Spleen (tissue), 13 donors: ENCODE results near the gene OXT. TPM values are rescaled to one million over a fixed set of nuclear protein-coding genes. Genes with fewer than 3 reads are reported as not detected.
"Not testable (repeated sequence)": the region's sequence is repeated elsewhere in the genome, so short reads cannot be mapped to it uniquely, and the experiment has no call there.

ENCODE experiments used
- DNase-seq: peaks from one replicate; pipeline ENCODE4 v3.0.0-alpha.2; 2020
- H3K27ac ChIP-seq, 8 donors: fragments of 200-600 bp; sonication (generic) in 7 of 8; 1 replicate in 4 of 8; 2 replicates in 4 of 8; pipeline versions ENCODE4 v1.5.0 to v1.8.0; 2016 to 2021; ENCODE audit warnings: inconsistent platforms in 4 of 8, mild to moderate bottlenecking in 4 of 8, moderate library complexity in 1 of 8
- H3K27me3 ChIP-seq, 7 donors: fragments of 200-600 bp; sonication (generic) in 6 of 7; replicated peaks in 1 of 7; 1 replicate in 4 of 7; 2 replicates in 3 of 7; pipeline versions ENCODE4 v1.5.0 to v1.8.0; 2016 to 2021; ENCODE audit warnings: inconsistent platforms in 3 of 7, mild to moderate bottlenecking in 1 of 7
- H3K36me3 ChIP-seq, 6 donors: fragments of 200-600 bp; sonication (generic) in 5 of 6; 1 replicate in 4 of 6; 2 replicates in 2 of 6; pipeline versions ENCODE4 v1.5.0 to v1.8.0; 2016 to 2021; ENCODE audit warnings: inconsistent platforms in 2 of 6
- H3K4me1 ChIP-seq, 6 donors: fragments of 200-600 bp; sonication (generic) in 5 of 6; 1 replicate in 3 of 6; 2 replicates in 3 of 6; pipeline versions ENCODE4 v1.5.0 to v1.8.0; 2016 to 2021; ENCODE audit warnings: inconsistent platforms in 3 of 6
- H3K4me3 ChIP-seq, 8 donors: fragments of 200-600 bp; sonication (generic) in 7 of 8; 1 replicate in 4 of 8; 2 replicates in 4 of 8; pipeline versions ENCODE4 v1.5.0 to v1.8.0; 2016 to 2021; ENCODE audit warnings: inconsistent platforms in 4 of 8, mild to moderate bottlenecking in 4 of 8, moderate library complexity in 2 of 8
- H3K9me3 ChIP-seq, 8 donors: fragments of 200-600 bp; sonication (generic) in 7 of 8; 1 replicate in 4 of 8; 2 replicates in 4 of 8; pipeline versions ENCODE4 v1.5.0 to v1.8.0; 2016 to 2021; ENCODE audit warnings: inconsistent platforms in 4 of 8
- CTCF ChIP-seq, 11 experiments: fragments of 200-600 bp in 7 of 11; fragments of 450-650 bp in 4 of 11; sonication (generic) in 4 of 11; IDR thresholded peaks in 8 of 11; conservative IDR thresholded peaks in 3 of 11; 1 replicate in 7 of 11; 2 replicates in 4 of 11; pipeline versions ENCODE4 v1.4.0 to v1.8.0; 2016 to 2021; ENCODE audit warnings: antibody characterized with exemption in 11 of 11, inconsistent platforms in 4 of 11, mild to moderate bottlenecking in 1 of 11
- POLR2A ChIP-seq, 3 donors: fragments of 450-650 bp; IDR thresholded peaks; one replicate each; pipeline ENCODE4 v1.5.1; 2017; ENCODE audit warnings: antibody characterized with exemption in 3 of 3, mild to moderate bottlenecking in 1 of 3
- POLR2AphosphoS5 ChIP-seq, 3 donors: sonication (generic); formaldehyde crosslinking; IDR thresholded peaks; one replicate each; pipeline ENCODE4 v1.5.1; 2017; ENCODE audit warnings: antibody characterized with exemption in 3 of 3
- WGBS, 5 donors: extraction: QIAGEN DNeasy Blood & Tissue Kit in 3 of 5; methylation state at CpG; one replicate each; pipeline versions ENCODE4 v1.1.5 to v1.1.7; 2013 to 2018; 5-methylcytosine and 5-hydroxymethylcytosine counted together
- intact Hi-C: fragments of 100-400 bp; cut with DNase I; formaldehyde crosslinking; loops from one replicate; pipeline ENCODE4 v1.15.0; 2023; ENCODE audit warnings: low total_unique reads
- long read RNA-seq, 2 donors: transcript quantifications; one replicate each; lab custom pipeline, GENCODE V29; 2026
- polyA plus RNA-seq, 3 donors: library from polyadenylated mRNA; stranded (reverse); fragments of 200-250 nt; gene quantifications; one replicate each; pipeline ENCODE4 v1.2.1, GENCODE V29; 2013
- total RNA-seq, 7 donors: library from RNA; depleted of rRNA in 3 of 7; stranded (reverse); fragments of >200 nt in 3 of 7; fragmentation: NEBNext Ultra II Directional in 4 of 7; extraction: Animal tissue kit (Norgen Biotek cat#: 25700) in 4 of 7; gene quantifications; one replicate each; pipeline versions ENCODE4 v1.1.0 to v1.2.1, GENCODE V29; 2016 to 2021
- donor health status: healthy with polysubstance abuse.
- donor health status: DM: no; HTN: no; CAD: no; lungs with moderate emphysema.
- donor health status: DM: no; HTN: no; CAD: no.
- donor health status: Bipolar disorder and iron deficiency.
- donor health status: healthy.
- donor health status: DM: no; HTN: no; CAD: no.
- donor health status: DM: yes; HTN: yes; CAD: no.

Gene OXT
- not detected for total RNA-seq
- polyA plus RNA-seq = under 1 TPM in 2 of 3 donors, not detected in 1; 0.68 to 1.00 TPM
- long read RNA-seq, donor 1 = 0 reads
- long read RNA-seq, donor 2 = 0 reads

DNA sequence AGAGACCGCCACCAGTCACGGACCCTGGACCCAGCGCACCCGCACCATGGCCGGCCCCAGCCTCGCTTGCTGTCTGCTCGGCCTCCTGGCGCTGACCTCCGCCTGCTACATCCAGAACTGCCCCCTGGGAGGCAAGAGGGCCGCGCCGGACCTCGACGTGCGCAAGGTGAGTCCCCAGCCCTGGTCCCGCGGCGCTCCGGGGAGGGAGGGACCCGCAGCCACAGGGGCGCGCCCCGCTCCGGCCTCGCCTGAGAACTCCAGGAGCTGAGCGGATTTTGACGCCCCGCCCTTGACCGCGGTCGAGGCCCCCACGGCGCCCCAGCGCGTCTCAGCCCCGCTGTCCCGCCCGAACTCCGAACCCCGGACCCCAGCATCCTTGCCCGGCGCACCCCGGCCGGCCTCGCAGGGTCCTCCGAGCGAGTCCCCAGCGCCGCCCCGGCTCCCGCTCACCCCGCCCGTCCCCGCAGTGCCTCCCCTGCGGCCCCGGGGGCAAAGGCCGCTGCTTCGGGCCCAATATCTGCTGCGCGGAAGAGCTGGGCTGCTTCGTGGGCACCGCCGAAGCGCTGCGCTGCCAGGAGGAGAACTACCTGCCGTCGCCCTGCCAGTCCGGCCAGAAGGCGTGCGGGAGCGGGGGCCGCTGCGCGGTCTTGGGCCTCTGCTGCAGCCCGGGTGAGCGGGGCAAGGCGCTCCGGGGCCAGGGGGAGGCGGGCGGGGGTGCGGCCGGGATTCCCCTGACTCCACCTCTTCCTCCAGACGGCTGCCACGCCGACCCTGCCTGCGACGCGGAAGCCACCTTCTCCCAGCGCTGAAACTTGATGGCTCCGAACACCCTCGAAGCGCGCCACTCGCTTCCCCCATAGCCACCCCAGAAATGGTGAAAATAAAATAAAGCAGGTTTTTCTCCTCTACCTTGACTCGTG lies at the start of gene OXT:
Gene OXT, plus strand, starts transcription at position 11 of the 920 bp plus-strand sequence. Its CDS starts 36 bp downstream, at position 47.
- WGBS, 5 donors = 7 to 21% (median 8%) methylated on average over 30 to 95 of the region's 95 CpGs
- H3K27ac ChIP-seq = peak within 1 kb of the TSS in 3 of 8 donors; percentile 53 to 71 (median 54)
- TF ChIP-seq POLR2A (IDR thresholded peaks at IDR 0.05) (no peak), POLR2AphosphoS5 (IDR thresholded peaks at IDR 0.05) (peak in 2 of 3 donors; percentile 47 to 54)
- no peaks in the 10 kb centered on the region for H3K36me3 ChIP-seq
- H3K4me1 ChIP-seq = peaks cover 0 to 24% (median 16%) of the 10 kb centered on the region in 6 donors
- H3K9me3 ChIP-seq = no peaks in the 10 kb centered on the region
- peak; percentile 91 for DNase-seq
- peaks cover 0 to 44% (median 19%) of the 10 kb centered on the region in 7 donors for H3K27me3 ChIP-seq
- H3K4me3 ChIP-seq = peak within 1 kb of the TSS; percentile 44 to 81 (median 54)
- intact Hi-C loops = no loop called here

- no peak overlapping the region for H3K4me3 ChIP-seq
- no peaks in the 10 kb centered on the region for H3K4me1 ChIP-seq
- H3K27me3 ChIP-seq = no peaks in the 10 kb centered on the region
- no peaks in the 10 kb centered on the region for H3K9me3 ChIP-seq
- no peak for TF ChIP-seq POLR2A (IDR thresholded peaks at IDR 0.05)
- TF ChIP-seq CTCF (IDR thresholded peaks at IDR 0.05 in 8 of 11, conservative IDR thresholded peaks at IDR 0.05 in 3 of 11) = no peak
- TF ChIP-seq POLR2AphosphoS5 (IDR thresholded peaks at IDR 0.05) = no peak
- no peak for DNase-seq
- peaks cover 3 to 83% (median 67%) of the 10 kb centered on the region in 6 donors for H3K36me3 ChIP-seq
- 80 to 94% (median 84%) methylated on average over 5 of the region's 5 CpGs for WGBS, 5 donors
- intact Hi-C loops = no loop called here
- no peak overlapping the region for H3K27ac ChIP-seq
These were observed 49.6 kb upstream of the OXT start for GRCh38 chr20:3021777-3022176.

DNA sequence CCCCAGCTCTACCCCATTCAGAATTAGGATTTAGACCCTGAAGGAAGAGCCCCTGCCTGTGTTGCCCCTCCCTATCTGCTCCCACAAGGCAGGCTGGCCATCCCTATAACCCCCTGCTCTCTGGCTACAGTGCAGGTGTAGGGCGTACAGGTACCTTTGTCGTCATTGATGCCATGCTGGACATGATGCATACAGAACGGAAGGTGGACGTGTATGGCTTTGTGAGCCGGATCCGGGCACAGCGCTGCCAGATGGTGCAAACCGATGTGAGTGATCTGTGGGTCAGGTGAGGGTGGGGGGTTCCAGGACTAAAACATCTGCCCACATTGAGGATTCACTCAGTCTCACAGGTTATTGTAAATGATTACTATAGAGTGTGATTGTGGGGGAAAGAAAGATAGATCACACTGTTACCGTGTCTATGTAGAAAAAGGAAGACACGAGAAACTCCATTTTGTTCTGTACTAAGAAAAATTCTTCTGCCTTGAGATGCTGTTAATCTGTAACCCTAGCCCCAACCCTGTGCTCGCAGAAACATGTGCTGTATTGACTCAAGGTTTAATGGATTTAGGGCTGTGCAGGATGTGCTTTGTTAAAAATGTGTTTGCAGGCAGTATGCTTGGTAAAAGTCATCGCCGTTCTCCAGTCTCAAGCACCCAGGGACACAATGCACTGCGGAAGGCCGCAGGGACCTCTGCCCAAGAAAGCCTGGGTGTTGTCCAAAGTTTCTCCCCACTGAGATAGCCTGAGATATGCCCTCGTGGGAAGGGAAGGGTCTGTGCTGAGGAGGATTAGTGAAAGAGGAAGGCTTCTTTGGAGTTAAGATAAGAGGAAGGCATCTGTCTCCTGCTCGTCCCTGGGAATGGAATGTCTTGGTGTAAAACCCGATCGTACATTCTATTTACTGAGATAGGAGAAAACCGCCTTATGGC lies 48.6 kb upstream of the OXT start:
- H3K27me3 ChIP-seq, H3K4me3 ChIP-seq, intact Hi-C loops, DNase-seq, H3K9me3 ChIP-seq, H3K4me1 ChIP-seq, H3K27ac ChIP-seq: not testable (repeated sequence)
- WGBS, 5 donors = 93 to 97% (median 95%) methylated on average over 20 of the region's 20 CpGs
- peaks cover 2 to 83% (median 72%) of the 10 kb centered on the region in 6 donors for H3K36me3 ChIP-seq

DNA sequence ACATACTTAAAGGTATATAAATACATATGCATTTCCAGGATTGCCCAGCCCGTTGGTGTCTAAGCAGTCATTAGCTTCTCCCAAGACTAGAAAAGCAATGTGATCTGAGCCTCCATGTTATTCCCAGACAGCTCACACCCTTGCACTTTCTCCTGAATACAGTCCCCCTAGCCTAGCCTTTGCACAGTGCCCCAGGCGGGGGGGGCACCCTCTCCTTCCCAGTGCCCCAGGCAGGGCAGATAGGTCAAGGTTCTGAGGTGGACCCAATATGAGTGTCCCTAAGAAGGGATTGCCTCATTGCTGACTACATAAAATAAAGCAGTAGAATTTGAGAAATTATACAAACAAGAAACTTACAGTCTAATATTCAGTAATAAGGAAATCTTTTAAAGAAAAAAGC lies 43.4 kb upstream of the OXT start:
- intact Hi-C loops = no loop called here
- no peaks in the 10 kb centered on the region for H3K4me1 ChIP-seq
- no peak for TF ChIP-seq CTCF (IDR thresholded peaks at IDR 0.05 in 8 of 11, conservative IDR thresholded peaks at IDR 0.05 in 3 of 11)
- no peak for TF ChIP-seq POLR2A (IDR thresholded peaks at IDR 0.05)
- no peak for TF ChIP-seq POLR2AphosphoS5 (IDR thresholded peaks at IDR 0.05)
- no peak overlapping the region for H3K4me3 ChIP-seq
- DNase-seq = peak; percentile 7
- H3K27ac ChIP-seq = no peak overlapping the region
- H3K9me3 ChIP-seq = no peaks in the 10 kb centered on the region
- 75 to 89% (median 78%) methylated on average over 2 of the region's 2 CpGs for WGBS, 5 donors
- H3K27me3 ChIP-seq = no peaks in the 10 kb centered on the region
- peaks cover 0 to 100% (median 70%) of the 10 kb centered on the region in 6 donors for H3K36me3 ChIP-seq
